Measurements from ENCODE around the gene PRKAG2. TPM values are rescaled to one million over a fixed set of nuclear protein-coding genes. Genes with fewer than 3 reads are reported as not detected.

Gene PRKAG2
- total RNA-seq, 1 donor = 13.2 TPM

- DNase-seq (ENCODE audit: low read depth in 2 of 3, low spot score in 2 of 3) = no peak
Measured at GRCh38 chr7:151900986-151901621, 24.2 kb upstream of the PRKAG2 start.

- no peak for DNase-seq (ENCODE audit: low read depth in 2 of 3, low spot score in 2 of 3)
Measured at GRCh38 chr7:151900591-151900985, 23.7 kb upstream of the PRKAG2 start.

GRCh38 chr7:151899513-151900360 lies 22.8 kb upstream of the PRKAG2 start:
- no peak for DNase-seq (ENCODE audit: low read depth in 2 of 3, low spot score in 2 of 3)

GRCh38 chr7:151897951-151898686 lies 21.2 kb upstream of the PRKAG2 start:
- no peak for DNase-seq (ENCODE audit: low read depth in 2 of 3, low spot score in 2 of 3)

- DNase-seq (ENCODE audit: low read depth in 2 of 3, low spot score in 2 of 3) = no peak
Measured at GRCh38 chr7:151897161-151897731, 20.3 kb upstream of the PRKAG2 start.

- DNase-seq (ENCODE audit: low read depth in 2 of 3, low spot score in 2 of 3) = no peak
Measured at GRCh38 chr7:151896486-151896885, 19.6 kb upstream of the PRKAG2 start.

- no peak for DNase-seq (ENCODE audit: low read depth in 2 of 3, low spot score in 2 of 3)
Measured at GRCh38 chr7:151896086-151896485, 19.2 kb upstream of the PRKAG2 start.

- no peak for DNase-seq (ENCODE audit: low read depth in 2 of 3, low spot score in 2 of 3)
Measured at GRCh38 chr7:151895631-151896031, 18.7 kb upstream of the PRKAG2 start.

GRCh38 chr7:151895008-151895630 lies 18.2 kb upstream of the PRKAG2 start:
- DNase-seq (ENCODE audit: low read depth in 2 of 3, low spot score in 2 of 3) = no peak

GRCh38 chr7:151894111-151895007 lies 17.4 kb upstream of the PRKAG2 start:
- no peak for DNase-seq (ENCODE audit: low read depth in 2 of 3, low spot score in 2 of 3)

- DNase-seq (ENCODE audit: low read depth in 2 of 3, low spot score in 2 of 3) = no peak
Measured at GRCh38 chr7:151893405-151893923, 16.5 kb upstream of the PRKAG2 start.

- DNase-seq (ENCODE audit: low read depth in 2 of 3, low spot score in 2 of 3) = no peak
Measured at GRCh38 chr7:151891753-151892152, 14.8 kb upstream of the PRKAG2 start.

GRCh38 chr7:151891182-151891581 lies 14.3 kb upstream of the PRKAG2 start:
- DNase-seq (ENCODE audit: low read depth in 2 of 3, low spot score in 2 of 3) = no peak

GRCh38 chr7:151890355-151891004 lies 13.6 kb upstream of the PRKAG2 start:
- peak in 2 of 3 donors; percentile 42 to 75 for DNase-seq (ENCODE audit: low read depth in 2 of 3, low spot score in 2 of 3)

- no peak for DNase-seq (ENCODE audit: low read depth in 2 of 3, low spot score in 2 of 3)
Measured at GRCh38 chr7:151889406-151890354, 12.8 kb upstream of the PRKAG2 start.

GRCh38 chr7:151888079-151889067 lies 11.5 kb upstream of the PRKAG2 start:
- DNase-seq (ENCODE audit: low read depth in 2 of 3, low spot score in 2 of 3) = no peak

GRCh38 chr7:151886783-151887182 lies 9.9 kb upstream of the PRKAG2 start:
- no peak for DNase-seq (ENCODE audit: low read depth in 2 of 3, low spot score in 2 of 3)

Data from hematopoietic multipotent progenitor cell (in vitro differentiated cells).